GM19324 (cell line): ENCODE results near the gene SP9.

ENCODE experiments used
- ATAC-seq: cut with Tn5 transposase; IDR thresholded peaks from one replicate; pipeline ENCODE4 v1.9.1; 2021; ENCODE audit warnings: mild to moderate bottlenecking, moderate library complexity; ENCODE audit not compliant: unreplicated experiment, low FRiP score

The SP9 gene

GRCh38 chr2:174334781-174335251 is at the start of gene SP9:
Gene SP9, plus strand, starts transcription at chr2:174334954. Its CDS starts 139 bp downstream, at chr2:174335093.
- ATAC-seq = no peak

GRCh38 chr2:174286172-174286571 is 48.6 kb upstream of the SP9 start:
- no peak for ATAC-seq

- ATAC-seq = no peak
Measured at GRCh38 chr2:174292908-174293307, 41.8 kb upstream of the SP9 start.

DNA sequence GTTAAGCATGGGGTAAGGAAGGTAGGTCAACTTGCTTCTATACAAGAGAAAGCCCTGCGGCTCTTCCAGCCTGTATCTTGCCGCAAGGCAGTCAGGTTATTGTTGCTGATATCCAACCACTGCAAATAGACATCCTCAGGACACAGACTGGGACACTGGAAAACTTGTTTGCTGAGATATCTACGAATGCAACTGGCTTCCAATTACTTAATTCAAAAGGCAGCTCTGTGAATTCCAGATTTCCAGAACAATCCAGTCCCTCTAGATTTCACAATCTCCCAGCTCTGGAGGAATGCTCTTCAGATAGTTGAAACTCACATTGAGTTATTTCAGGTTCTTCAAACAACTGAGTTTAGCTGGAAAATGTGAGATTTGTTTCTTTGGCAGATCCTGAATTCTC is 34.6 kb upstream of the SP9 start:
- ATAC-seq = no peak

DNA sequence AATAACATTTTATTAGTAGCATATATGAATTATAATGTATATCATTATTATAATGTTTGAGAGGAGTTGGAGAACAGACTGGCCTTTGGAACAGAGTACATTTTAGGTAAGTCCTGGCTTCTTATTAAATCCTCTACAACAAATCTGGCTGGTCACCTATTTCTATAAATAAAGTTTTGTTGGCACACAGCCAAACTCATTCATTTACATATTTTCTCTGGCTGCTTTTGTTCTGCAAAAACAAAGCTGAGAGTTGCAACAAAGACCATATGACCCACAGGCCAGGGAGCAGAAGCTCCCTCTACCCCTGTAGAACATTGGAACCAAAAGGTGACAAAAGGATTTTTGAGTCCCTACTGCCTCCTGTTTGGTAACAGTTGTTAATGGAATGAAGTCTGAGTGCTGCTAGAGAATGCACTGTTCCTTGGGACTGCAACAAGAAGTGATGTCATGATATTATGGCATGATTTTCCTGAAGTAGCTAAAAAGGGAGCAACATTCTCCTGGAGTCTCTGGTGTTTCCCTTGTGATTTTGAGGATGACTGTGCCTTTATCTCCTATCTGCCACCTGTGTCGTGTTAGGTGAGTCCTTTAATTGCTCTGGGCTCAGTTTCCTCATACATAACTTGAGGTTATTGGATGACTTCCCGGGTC is 22.0 kb upstream of the SP9 start:
- ATAC-seq = no peak

GRCh38 chr2:174322149-174322548 is 12.6 kb upstream of the SP9 start:
- no peak for ATAC-seq

GRCh38 chr2:174322746-174323145 is 12.0 kb upstream of the SP9 start:
- no peak for ATAC-seq

DNA sequence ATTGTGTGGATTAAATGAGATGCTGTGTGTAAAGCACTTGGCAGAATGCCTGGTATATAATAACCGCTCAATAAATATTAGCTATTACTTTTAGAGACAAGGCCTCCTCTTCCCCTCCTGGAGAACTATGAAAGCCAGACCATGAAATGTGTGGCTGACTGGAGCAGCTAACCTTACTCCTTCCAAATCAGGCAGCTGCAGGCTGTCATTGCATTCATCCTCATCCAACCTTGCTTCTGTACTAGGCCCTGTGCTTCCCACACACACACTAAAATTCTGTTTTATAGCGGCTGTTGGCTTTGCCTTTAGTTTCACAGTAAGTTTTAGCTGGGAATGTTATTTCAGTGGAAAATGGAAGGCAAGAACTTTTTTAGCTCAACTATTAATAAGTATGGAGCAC is 10.2 kb upstream of the SP9 start:
- ATAC-seq = no peak

- no peak for ATAC-seq
Measured at GRCh38 chr2:174325373-174326160, 9.2 kb upstream of the SP9 start.

- ATAC-seq = no peak
Measured at GRCh38 chr2:174326161-174327020, 8.4 kb upstream of the SP9 start.

DNA sequence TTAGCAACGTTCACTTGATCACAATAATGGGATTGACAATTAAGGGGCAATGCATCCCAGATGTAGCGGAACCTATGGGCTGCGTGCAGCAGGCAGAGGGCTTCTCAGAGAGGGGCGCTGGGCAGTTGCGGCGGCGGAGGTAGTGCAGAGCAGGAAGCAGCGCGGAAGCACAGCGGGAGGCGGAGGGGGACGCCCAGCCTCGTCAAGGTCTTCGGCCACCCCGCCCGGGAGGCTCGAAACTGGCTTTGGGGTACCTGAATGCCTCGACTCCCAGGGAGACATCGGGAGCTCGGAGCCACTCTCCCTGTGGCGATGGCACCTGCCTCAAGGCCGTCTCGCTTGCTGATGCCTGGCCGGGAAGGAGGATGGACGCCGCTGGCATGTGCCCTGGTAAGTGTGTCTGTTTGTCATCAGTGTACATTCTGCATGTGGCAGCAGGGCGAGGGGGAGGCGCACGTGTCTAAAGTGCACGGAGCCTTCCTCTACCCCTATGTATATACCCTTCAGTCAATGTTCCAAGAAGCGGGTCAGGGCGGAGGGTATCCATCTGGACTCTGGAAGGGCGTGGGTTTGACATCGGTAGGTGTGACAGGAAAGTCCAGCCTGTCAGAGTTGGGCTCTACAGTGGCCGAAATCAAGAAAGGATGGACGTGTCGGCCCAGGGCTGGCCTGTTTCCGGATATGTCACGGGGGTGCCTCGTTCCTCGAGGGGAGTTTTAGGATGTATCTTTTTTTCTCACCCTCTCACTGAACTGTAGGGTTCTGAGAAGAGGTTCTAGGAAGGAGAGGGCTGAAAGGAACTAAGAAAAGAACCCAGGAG is 7.5 kb upstream of the SP9 start:
- no peak for ATAC-seq

DNA sequence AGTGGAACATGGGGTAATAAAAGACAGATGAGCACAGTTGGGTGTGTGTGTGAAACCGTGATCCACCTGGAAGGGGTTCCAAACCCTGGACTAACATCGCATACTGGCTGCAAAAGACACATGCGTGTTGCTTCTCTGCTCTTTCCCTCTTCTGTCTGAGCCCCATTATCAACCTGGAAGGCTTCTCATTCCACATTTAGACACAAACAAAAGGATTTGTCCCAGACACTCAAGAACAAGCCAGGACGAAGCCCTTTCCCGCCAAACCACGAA is 7.0 kb upstream of the SP9 start:
- no peak for ATAC-seq

- ATAC-seq = no peak
Measured at GRCh38 chr2:174328114-174328960, 6.4 kb upstream of the SP9 start.

DNA sequence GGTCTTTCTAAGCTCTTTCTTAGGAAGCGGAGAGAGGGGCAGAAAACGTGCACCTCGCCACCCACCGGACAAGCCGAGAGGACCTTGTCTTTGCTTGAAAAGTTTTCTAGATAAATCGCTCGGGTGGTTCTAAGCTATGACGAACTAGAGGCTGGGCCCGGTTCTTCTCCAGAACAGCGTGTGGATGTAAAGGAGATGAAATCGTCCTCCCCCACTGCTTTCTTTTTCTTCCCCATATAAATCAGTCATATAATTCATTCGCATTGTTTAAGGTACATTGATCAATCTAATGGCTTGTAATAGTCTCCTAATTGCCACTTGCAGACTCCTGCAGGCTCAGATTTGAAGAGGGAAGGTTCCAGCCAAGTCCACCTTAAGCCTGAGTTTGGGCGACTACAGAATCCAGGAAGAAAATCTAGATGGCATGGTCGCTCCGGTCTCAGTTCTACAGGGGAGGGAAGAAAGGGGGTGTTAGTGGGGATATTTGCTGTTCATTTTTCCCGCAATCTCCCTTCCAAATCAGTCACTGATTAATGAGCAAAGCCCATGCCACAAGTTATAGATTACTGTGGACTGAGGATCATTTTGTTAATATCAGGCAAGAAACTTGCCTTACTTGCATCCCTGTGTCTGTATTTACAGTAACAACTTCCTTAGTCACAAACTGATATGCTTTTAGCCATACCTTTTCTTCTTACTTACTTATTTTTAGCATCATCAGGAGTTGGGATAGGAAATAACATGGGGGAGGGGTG is 5.6 kb upstream of the SP9 start:
- no peak for ATAC-seq

DNA sequence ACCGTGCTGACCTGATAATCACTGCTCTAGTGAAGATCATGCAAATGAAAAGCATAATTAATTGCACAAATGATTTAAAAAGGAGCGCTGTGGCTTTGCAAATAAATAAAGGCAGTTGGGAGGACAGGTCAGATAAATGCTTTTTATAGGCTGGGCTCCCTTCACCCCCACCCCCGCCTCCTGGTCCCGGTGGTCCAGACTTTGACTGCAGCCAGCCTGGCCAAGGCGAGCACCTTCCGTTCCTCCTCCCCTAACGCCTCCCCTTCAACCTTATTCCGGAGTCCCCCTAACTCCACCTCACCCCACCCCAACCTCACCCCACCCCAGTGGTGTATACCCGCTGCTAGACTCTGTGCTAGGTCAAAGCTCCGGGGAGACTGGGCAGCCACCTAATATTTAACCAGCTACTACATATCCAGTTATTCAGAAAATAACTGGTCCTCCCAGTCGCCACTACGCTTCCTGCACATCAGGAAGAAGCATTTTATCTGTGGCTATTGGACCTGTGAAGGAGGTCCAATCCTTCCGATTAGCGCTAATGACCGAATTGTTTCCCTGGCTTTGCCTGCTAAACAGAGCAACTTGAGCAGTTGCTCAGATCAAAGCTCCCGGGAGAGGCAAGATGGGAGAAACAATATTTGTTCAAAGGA is 3.7 kb upstream of the SP9 start:
- ATAC-seq = no peak

- no peak for ATAC-seq
Measured at GRCh38 chr2:174331595-174332216, 3.0 kb upstream of the SP9 start.

DNA sequence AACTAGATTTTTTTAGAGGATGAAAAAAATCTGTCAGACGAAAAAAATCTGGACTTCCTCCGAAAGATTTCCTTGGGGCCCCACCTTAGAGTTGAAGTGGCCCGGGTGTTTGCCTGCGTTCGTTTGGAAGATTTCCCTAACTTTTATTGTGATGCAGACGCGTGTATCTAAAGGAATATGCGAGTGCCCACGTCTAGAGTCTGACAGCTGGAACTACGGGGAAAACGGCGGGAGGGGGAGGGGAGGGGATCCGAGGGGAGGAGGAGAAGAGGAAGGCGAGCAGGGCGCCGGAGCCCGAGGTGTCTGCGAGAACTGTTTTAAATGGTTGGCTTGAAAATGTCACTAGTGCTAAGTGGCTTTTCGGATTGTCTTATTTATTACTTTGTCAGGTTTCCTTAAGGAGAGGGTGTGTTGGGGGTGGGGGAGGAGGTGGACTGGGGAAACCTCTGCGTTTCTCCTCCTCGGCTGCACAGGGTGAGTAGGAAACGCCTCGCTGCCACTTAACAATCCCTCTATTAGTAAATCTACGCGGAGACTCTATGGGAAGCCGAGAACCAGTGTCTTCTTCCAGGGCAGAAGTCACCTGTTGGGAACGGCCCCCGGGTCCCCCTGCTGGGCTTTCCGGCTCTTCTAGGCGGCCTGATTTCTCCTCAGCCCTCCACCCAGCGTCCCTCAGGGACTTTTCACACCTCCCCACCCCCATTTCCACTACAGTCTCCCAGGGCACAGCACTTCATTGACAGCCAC is 2.4 kb upstream of the SP9 start:
- no peak for ATAC-seq
